ENCODE results near the gene NFATC4. TPM values are rescaled to one million over a fixed set of nuclear protein-coding genes. Genes with fewer than 3 reads are reported as not detected.

Gene NFATC4
- total and polyA plus RNA-seq, 11 donors, result 6.5 to 23.0 (median 12.5) TPM

DNA sequence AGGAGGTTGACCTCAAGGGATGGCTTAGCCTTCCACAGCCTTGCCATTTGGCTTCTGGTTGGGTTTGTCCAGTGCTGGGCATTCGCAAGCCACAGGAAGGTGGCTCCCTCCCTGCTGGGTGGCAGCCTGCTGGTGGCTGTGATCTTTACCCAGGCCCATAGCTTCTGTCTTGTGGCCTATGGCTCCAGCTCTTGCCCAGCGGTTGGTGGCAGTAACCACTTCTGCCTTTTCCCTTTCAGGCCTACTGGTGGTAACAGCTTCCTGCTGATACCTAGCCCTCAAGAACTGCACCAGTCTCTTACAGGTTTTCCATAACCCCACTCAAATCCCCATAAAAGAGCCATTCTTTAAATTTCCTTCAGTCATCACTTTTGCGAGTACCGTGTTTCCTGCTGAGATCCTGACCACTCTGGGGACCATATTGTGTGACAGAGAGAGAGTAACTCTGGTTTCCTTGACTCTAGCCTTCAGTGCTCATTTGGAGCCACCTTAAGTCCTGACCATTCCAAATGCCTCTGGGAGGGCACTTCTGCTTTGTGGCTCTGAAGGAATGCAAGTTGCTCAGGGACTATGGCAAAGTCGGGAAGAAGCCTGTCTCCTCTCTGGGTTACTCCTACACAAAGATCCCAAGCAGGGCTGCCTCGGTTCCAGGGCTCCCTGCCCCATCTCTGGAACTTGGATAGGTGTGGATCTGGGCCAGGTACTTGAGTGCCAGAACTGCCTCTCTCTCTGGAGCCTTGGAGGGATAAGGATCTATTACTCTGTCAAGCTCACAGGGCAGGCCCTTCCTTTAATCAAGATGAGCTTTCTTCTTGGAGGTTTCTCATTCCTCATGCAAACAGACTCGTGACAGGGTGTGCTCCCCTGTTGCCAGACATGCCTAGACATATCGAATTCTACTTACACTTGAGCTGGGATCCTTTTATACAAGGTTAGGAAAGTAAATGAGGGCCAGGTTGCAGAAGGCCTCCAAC lies 27.9 kb downstream of the NFATC4 start:
- H3K27me3 ChIP-seq, result no peaks in the 10 kb centered on the region
- H3K4me3 ChIP-seq, result no peak overlapping the region
- ATAC-seq (no peak), DNase-seq (no peak)
- no peaks in the 10 kb centered on the region for H3K9me3 ChIP-seq
- intact Hi-C loops (cut with DNase I), result no loop called here
- peaks cover 0 to 34% (median 21%) of the 10 kb centered on the region in 12 donors for H3K4me1 ChIP-seq
- 62 to 66% (median 64%) methylated on average over 8 of the region's 8 CpGs for WGBS, 4 donors
- H3K27ac ChIP-seq, result no peak overlapping the region
- TF ChIP-seq, protein P1, sequence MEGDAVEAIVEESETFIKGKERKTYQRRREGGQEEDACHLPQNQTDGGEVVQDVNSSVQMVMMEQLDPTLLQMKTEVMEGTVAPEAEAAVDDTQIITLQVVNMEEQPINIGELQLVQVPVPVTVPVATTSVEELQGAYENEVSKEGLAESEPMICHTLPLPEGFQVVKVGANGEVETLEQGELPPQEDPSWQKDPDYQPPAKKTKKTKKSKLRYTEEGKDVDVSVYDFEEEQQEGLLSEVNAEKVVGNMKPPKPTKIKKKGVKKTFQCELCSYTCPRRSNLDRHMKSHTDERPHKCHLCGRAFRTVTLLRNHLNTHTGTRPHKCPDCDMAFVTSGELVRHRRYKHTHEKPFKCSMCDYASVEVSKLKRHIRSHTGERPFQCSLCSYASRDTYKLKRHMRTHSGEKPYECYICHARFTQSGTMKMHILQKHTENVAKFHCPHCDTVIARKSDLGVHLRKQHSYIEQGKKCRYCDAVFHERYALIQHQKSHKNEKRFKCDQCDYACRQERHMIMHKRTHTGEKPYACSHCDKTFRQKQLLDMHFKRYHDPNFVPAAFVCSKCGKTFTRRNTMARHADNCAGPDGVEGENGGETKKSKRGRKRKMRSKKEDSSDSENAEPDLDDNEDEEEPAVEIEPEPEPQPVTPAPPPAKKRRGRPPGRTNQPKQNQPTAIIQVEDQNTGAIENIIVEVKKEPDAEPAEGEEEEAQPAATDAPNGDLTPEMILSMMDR (IDR thresholded peaks at IDR 0.05), result no peak
- no peak for TF ChIP-seq POLR2A (IDR thresholded peaks at IDR 0.05)
- no peaks in the 10 kb centered on the region for H3K36me3 ChIP-seq

DNA sequence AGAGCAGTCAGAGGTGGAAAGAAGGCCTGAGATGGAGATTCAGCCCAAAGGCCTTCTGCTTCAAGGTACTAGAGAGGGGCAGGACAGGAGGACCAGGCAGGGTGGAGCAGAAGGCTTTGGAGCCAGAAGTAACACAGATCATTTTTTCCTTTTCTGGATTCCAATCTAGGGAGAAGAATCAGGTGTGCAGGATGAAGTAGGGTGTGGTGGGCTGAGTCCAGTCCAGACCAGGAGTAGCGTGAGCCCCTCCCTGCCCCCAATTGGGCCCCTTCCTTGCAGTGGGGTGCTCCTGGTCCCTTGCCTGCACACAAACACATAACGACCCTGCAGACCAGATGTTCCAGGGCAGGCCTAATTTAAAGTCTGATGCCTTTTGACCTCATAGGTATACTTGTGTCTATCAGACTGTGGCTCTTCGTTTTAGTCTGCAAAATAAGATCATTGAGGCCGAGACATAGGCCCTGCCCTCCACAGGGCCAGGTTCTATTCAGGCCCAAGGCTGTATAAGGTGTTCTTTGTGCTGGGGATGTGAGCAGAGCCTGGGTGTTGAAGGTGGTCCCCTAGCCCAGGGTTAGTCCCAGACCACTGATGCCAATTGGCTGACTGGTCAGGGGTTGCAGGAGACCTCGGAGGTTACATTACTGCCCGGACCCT lies 29.8 kb downstream of the NFATC4 start:
- H3K4me3 ChIP-seq, result peak overlapping the region in 11 of 12 donors; percentile 63 to 88 (median 78)
- no peaks in the 10 kb centered on the region for H3K36me3 ChIP-seq
- peaks cover 0 to 53% (median 36%) of the 10 kb centered on the region in 12 donors for H3K4me1 ChIP-seq
- intact Hi-C loops (cut with DNase I), result loop anchor here in 3 of 10 donors (1.0 to 2.0 kb wide), 3 partner anchors 31 kb away; partner anchors contain the start of genes CBLN3 (in 1 of the 3) and KHNYN (in 1 of the 3)
- no peak for DNase-seq
- WGBS, 4 donors, result 53 to 75% (median 61%) methylated on average over 4 to 6 of the region's 6 CpGs
- H3K9me3 ChIP-seq, result no peaks in the 10 kb centered on the region
- TF ChIP-seq POLR2A (IDR thresholded peaks at IDR 0.05), result no peak
- TF ChIP-seq, protein P1 (IDR thresholded peaks at IDR 0.05), result no peak
- ATAC-seq, result no peak
- H3K27ac ChIP-seq, result peak overlapping the region; percentile 58 to 91 (median 85)
- no peaks in the 10 kb centered on the region for H3K27me3 ChIP-seq

DNA sequence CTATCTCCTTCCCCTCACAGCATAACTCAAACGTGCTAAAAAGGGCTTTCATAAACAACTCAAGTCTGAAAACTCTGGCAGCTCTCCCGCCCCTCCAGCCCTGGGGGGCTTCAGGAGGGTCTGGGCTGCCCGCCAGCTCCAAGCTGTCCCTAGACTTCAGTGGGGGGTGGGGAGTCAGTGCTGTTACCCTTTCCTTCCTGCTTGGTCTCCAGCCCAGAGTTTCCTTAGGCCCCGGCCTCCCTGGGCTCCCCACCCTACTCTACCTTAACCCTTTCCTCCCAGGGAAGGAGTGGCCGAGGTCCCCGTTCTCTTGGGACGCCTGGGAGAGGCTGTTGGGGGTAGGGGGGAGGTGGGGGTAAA lies 30.3 kb downstream of the NFATC4 start:
- TF ChIP-seq, protein P1 (IDR thresholded peaks at IDR 0.05), result no peak
- no peak for TF ChIP-seq POLR2A (IDR thresholded peaks at IDR 0.05)
- peak overlapping the region; percentile 58 to 91 (median 85) for H3K27ac ChIP-seq
- WGBS, 4 donors, result 23 to 26% (median 25%) methylated on average over 6 to 7 of the region's 7 CpGs
- peaks cover 0 to 58% (median 41%) of the 10 kb centered on the region in 12 donors for H3K4me1 ChIP-seq
- ATAC-seq (peak; percentile 48 to 78 (median 62)), DNase-seq (peak; percentile 57 to 79 (median 72))
- intact Hi-C loops (cut with DNase I), result loop anchor here in 3 of 10 donors (1.0 to 2.0 kb wide), 3 partner anchors 31 to 32 kb away; partner anchors contain the start of genes CBLN3 (in 1 of the 3) and KHNYN (in 1 of the 3)
- H3K9me3 ChIP-seq, result no peaks in the 10 kb centered on the region
- H3K27me3 ChIP-seq, result no peaks in the 10 kb centered on the region
- H3K36me3 ChIP-seq, result no peaks in the 10 kb centered on the region
- peak overlapping the region in 11 of 12 donors; percentile 63 to 88 (median 78) for H3K4me3 ChIP-seq
